DMS153 treated with DMSO at 0.1 percent for 48 hours (cell line): ENCODE measurements around the gene PTGER4.

Experiments
- DNase-seq: peaks from one replicate; lab custom pipeline; 2025; ENCODE audit not compliant: unreplicated experiment; lab: John Stamatoyannopoulos, UW

The PTGER4 gene

DNA sequence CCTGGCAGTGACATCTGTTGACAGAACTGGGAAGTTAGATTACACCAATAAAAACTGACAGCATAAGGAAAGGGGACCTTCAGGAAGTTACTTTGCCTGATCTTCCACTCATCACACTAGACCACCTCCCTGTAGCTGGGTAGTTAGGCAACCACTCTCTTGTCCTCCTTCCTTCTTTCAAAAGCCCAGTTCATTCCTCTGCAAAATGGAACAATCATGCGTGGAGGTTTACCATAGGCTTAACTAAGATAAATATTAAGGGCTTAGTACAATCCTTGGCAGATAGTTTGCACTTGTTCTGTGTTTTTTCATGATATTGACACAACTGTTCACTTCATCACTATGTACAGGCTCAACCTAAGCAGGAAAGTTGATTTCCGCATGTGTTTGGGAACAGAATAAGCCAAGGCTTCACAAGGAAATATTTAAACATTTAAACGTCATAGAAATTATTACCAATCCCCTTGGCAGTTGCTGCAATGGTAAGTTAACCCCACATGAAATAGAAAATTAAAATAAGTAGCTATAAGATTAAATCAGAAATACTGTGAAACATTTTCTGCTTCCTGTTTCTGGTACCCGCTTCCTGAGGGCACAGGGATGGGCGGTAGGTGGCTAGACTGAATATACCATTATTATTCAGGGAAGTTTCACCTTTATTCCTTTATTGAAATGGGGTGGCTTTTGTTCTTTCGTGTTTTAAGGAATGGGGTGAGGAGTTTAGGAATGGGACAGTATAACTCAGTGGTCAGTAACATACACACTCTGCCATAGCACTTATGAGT lies 9.9 kb upstream of the PTGER4 start:
- DNase-seq = no peak

DNA sequence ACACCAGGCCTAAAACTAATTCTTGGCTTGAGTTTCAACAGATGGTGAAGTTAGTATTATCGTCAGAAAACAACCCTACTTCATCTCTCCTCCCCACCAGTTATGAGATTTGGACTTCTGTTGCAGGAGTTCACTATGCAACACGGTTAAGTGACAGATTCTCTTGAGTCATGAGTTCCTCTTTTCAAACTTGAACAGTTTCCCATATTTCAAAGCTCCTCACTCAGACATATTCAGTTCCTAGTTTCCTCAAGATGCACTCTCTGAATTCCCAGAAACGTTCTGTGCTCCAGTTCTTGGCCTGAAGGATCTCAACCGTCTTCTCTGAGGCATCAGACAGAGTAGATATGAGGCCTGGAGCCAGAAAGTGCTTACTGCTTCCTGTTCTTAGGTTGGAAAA lies 7.3 kb upstream of the PTGER4 start:
- DNase-seq = no peak

DNA sequence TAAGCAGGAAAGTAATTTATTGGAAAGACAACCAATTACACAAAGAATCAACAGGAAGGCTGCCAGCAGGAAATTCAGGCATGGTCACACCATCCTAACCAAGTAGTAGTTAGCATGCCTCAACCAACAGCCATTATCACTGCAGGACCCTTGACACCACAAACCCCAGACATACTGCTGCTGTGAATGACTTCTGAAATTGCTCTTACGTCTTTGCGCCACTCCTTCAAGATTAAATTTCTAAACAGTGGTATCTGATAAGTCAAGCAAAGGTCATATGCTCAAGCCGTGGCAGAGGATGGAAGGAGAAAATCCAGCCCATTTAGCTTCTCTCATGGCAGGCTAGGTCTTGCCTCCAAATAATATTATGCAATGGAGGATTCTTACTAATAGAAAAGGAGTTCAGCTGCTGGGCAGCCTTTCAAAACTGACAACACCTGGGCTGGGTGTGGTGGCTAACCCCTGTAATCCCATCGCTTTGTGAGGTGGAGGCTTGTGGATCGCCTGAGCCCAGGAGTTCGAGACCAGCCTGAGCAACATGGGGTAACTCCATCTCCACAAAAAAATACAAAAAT lies 5.0 kb upstream of the PTGER4 start:
- no peak for DNase-seq

DNA sequence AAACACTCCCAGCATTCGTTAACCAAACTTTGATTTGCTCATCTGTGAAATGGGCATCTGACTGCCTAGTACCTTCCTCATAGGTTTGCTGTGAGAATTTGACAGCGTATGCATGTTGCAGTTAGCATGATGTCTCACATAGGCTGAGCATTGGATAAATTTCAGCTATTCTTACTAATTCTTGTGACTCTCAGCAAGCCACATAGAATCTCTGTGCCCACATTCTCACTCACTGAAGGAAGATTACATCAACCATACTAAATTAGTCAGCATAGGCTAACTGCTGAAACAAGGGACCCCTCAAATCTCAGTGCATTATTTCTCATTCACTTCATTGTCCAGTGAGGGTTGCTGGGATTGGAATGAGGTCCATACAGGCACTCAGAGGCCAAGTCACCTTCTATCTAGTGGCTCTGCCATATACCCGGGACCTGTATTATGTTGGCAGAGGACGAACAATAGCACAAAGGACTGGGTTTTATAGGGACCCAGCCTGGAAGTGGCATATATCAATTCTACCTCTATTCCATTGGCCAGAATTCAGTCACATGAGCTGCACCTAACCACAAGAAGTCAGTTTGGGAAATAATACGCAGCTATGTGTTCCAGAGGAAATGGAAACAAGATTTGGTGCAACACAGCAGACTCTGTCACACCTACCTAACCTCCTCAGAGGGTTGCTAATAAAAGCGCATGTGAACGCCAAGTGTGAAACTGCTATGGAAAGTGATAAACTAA lies 4.2 kb upstream of the PTGER4 start:
- DNase-seq = no peak

DNA sequence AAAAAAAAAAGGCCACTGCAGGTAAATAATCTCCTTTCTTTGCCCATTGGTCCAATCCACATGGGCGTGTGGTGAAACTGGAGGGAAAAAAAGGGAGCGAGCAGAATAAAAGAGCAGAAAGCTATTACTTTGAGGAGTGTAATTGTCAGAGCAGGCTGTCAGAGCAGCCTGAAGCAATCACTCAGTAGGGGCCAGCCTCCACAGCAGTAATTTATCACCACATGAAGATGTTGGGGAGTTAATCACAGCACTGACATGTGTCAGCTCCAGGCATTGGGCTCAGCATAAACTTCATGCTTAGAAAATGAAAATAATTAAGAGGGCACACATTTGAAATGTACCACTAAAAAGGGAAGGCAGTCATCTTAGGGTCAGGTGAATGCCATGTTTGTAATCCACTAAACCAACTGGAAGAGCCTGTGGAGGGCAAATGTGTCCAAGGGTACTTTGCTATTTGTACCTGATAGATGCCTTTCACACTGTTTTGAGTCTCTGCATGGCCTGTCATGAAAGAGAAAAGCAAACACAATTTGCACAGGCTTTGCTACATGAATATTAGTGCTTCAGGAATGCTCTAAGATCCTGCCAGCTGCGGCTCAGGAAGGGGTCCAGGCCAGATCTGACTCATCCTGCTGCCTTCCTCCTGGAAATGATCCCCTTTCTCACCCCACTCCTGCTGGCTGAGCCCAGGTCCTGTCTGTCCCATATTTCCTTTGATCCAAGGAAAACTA lies 2.9 kb upstream of the PTGER4 start:
- DNase-seq = no peak

DNA sequence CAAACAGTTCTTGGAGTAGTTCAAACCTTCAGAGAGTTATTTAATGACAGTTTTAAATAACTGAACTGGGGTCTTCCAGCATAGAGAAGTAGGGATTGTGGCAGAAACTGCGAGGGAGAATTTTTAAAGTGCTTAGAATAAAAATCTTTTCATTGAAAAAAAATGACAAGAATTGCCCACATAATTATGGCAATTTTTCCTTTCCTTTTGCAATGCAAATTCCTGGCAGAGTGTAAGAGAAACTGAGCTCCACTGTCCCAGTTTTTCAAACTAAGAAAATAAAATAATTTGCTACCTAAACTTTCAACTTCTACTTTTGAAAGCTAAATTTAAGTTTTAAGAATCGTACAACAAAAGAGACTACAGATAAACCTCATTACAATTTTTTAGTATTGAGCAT lies 2.3 kb upstream of the PTGER4 start:
- no peak for DNase-seq

DNA sequence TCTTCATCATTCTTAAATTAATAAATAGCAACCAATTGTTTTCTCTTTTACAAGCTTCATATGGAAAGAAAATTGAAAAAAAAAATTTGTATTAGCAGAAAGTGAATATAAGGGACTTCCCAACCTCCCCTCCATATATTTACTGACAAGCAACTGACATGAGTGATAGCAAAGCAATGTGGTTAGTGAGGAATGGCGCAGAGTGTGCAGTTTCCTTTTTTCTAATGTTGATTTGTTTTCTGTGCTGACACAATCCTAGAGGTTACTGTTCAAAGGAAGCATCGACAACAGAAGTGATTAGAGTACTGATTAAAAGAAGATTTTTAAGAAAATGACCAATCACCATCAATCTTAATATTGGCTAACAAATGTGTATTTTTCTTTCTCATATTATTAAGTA lies 1.7 kb upstream of the PTGER4 start:
- no peak for DNase-seq

DNA sequence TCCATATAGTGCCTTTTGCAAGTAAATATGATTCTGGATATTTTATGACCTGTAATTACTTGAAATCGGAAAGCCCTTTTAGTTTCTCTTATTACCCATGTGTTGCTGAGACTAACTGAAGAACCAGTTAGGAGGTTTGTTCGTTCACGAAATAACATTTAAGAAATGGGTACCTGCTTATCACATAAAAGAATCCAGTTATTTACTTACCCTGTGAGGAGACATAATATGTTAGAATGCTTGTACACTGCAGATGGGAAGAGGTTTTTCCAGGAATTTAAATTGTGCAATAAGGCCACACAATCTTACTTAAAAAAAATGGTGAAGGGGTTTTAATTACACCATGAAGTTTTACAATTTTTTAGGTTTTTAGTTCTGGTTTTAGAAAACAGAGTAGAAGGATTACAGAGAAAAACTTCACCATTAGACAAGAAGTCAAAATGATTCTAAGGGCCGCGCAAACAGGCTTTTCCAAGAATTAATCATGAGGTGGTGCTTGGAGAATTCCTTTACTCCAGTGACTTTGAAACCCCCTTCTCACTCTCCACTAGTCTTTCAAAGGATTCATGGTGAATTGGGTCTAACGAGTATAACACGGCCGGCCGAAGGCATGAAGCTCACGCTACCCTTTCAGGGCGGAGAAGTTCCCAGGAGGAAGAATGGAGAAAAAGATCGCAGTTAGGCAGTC lies 1.1 kb upstream of the PTGER4 start:
- DNase-seq = no peak

DNA sequence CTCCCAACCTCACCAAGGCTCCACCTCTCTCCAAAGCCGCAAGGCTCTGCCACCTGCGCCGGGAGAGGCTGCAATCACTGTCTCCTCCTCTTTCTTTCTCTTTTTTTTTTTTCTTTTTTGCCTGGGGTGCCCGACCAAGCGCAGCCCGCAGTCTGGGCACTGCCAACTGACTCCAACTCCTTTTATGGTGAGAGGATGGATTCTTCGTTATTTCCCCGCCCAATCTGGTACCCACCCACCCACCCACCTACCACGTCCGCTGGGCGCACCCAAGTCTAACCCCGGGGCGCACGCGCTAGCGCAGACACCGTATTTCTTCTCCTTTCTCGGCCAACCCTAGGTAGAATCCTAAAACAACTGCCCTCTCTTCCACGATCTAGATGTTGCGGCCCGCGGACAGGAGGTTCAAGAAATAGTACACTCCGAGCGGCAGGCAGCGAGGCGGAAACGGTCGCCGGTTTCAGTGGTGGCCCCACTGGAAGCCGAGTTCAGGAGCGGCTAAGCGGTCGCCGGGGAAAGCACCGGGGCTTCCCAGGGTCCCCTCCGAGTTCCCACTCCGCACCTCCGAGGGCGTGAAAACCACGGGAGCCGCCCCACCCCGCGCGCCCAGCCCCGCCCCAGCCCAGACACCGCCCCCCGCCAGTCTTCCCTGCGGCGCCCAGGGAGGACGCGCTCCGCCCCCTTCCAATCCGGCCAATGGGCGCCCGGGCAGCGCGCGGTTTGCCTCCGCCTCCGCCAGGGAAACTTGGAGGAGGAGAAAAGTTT lies 385 bp upstream of the PTGER4 start:
- DNase-seq = peak; percentile 61

DNA sequence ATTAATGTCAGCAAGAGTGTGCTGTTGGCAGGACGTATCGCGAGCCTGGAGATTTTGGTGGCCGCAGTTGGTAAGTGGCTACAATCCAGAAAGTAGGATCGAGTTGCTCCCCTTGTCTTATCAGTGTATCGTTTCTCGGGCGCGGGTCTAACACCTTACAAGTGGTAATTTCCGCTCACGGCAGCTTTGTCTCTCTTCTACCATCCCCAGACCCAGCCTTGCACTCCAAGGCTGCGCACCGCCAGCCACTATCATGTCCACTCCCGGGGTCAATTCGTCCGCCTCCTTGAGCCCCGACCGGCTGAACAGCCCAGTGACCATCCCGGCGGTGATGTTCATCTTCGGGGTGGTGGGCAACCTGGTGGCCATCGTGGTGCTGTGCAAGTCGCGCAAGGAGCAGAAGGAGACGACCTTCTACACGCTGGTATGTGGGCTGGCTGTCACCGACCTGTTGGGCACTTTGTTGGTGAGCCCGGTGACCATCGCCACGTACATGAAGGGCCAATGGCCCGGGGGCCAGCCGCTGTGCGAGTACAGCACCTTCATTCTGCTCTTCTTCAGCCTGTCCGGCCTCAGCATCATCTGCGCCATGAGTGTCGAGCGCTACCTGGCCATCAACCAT lies 1.1 kb downstream of the PTGER4 start:
- DNase-seq = no peak

DNA sequence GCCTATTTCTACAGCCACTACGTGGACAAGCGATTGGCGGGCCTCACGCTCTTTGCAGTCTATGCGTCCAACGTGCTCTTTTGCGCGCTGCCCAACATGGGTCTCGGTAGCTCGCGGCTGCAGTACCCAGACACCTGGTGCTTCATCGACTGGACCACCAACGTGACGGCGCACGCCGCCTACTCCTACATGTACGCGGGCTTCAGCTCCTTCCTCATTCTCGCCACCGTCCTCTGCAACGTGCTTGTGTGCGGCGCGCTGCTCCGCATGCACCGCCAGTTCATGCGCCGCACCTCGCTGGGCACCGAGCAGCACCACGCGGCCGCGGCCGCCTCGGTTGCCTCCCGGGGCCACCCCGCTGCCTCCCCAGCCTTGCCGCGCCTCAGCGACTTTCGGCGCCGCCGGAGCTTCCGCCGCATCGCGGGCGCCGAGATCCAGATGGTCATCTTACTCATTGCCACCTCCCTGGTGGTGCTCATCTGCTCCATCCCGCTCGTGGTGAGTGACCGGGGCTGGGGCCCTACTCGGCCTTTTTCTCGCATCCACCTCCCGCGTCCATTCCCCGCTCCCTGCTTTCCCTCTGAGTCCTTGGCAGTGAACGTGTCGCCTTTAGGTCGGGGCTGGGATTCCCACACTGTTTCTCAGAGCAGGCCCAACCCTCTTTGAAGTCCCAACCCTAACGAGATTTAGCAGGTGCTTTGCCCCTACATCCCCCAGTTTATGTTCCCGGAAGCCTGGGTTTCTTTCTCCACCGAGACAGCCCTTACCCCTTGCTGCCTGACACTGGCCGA lies 1.8 kb downstream of the PTGER4 start:
- no peak for DNase-seq

DNA sequence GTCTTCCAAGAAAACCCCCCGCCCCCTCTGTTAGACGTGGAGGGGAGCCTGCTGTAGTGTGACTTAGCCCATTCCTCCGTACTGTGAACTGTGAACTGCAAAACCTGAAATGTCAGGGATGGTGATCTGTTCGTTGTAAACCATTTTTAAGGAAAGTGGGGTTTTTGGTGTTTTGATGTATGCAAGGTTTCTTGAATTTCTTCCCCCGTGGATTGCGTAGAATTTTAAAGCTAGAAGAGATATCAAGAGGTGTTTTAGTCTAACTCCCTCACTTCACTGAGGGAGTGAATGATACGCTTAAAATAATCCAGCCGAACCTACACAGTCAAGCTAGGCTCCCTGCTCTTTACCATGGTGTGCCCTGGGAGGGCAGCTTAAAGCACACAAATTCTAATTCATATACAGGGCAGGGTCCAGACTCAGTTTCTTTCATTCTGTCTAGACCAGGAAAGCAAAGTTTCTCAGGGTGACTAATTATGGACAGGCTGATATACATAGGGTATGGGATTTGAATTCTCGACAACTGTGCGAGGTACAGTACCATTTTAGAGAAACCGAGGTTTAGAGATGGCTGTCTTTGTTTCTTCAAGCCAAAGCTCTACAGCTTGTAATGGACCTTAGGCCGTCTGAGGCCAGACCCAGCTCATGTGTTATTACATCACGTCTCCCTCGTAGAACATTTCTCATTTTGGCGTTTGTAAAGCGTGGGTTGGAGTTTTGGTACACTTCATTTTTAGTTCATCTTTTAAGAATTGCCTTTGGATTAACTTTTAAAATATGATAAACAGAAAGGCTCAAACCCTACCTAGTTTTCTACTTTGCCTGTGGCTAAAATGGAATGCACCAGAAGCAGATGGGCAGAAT lies 2.7 kb downstream of the PTGER4 start:
- no peak for DNase-seq

DNA sequence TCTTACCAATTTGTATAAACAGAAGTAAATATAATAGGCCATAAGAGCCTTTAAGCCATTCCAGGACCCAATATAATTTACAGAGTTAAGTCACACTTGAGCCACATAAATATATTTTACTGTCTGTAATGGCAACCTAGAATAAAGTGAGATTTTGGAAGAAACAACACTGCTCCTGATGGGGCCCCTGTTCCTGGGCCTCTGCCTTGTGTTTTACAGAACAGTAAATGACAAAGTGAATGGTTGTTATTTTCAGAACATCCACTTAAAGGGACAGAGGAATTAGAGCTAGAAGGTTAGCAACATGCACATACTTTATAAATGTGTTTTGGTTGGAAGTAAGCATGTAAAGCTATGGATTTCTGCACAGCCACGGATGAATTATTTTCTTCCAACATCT lies 3.6 kb downstream of the PTGER4 start:
- DNase-seq = no peak

DNA sequence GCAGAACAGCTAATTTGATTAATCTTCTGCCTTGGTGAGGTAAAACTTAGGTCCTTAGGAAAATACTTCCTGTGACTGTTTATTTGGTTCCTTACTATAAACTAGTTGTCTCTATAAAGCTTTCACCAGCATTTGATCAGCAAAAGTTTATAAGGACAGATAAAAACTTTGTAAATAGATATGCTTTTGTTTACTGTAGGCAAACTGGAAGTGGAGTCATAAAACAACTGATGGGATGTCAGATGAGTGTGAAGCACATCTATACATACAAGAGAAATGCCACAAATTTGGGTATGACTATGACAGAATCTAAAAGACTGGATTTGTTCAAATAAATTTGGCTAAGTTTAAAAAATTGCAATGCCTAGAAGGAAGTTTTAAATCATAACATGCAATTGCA lies 5.5 kb downstream of the PTGER4 start:
- no peak for DNase-seq

DNA sequence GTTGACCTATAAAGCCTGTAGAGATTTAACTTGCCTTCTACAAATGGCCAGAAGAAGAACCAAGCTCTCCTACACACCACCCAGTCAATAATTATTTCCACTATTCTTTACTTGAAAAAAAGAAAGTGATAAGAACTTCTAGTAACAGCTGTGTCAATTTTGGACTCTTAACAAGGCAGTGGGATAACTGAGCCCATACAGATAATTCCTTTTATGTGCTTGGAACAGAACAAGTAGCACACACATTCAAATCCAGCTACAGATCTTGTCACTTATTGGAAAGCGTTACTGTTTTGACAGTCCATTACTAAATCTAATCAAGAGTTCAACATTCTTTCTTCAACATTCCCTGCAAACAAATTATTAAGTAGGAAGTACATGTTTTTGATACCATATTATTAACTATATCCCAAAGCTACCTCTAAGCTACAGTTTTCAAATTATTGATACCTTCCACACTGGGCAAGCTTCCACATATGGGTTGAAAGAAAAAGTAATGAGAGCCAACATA lies 6.3 kb downstream of the PTGER4 start:
- no peak for DNase-seq

DNA sequence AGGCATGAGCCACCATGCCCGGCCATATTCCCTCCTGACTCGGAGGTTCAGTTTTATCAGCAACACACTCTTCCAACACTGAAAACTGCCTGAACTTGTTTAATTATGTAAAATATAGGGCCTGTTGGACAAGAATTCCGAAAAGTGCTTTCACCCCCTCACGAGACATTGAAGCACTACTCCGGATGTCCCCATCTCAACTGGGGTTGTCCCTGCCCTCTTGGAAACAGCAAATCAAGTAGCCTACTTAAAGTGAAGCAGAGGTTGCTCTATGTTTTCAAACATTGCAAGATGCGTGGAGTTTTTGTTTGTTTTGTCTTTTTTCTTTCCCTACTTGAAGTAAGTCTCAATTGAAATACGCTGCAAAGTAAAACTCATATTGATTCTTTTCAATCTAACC lies 7.6 kb downstream of the PTGER4 start:
- no peak for DNase-seq

DNA sequence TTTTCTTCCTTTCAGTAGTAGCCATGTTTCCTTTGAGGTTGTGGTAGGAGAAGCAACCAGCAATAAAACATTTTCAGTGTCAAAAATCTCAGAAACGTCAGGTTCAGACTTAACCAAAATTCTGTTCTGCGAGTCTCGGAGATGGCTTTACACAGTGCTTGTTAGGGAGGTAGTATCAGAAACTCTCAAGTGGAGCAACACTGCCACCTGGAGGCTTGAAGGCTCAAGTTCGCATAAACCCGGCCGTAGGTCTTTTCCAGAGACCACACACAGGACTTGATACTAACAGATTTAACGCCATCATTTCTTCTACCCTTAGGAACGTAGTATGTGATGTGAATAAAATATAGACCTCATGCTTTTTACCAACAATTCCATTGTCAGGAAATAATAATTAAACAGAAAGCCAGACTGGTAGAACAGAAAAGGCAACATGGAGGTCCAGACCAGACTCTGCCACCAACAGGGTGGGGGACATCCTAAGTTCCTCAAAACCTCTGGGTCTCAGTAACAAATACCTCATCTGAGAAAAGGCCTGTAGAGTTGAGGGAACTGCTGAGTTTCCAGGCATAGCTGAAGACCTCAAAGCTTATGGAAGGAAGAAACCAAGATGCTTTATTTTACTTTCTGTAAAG lies 8.5 kb downstream of the PTGER4 start:
- DNase-seq = peak; percentile 92
